LNCaP clone FGC (cell line): ENCODE measurements around the gene CA6.
"Not testable (repeated sequence)": the region's sequence is repeated elsewhere in the genome, so short reads cannot be mapped to it uniquely, and the experiment has no call there.

Experiments
- DNase-seq: peaks from one replicate; pipeline ENCODE4 v3.0.0-alpha.2; 2011; ENCODE audit warnings: low read depth
- H3K4me3 ChIP-seq: 2 replicates; pipeline ENCODE4 v1.5.1; 2011; ENCODE audit warnings: mild to moderate bottlenecking, low read depth, low read length, control low read depth
- CTCF ChIP-seq: IDR thresholded peaks from 2 replicates; pipeline ENCODE4 v1.5.1; 2012; ENCODE audit warnings: mild to moderate bottlenecking; ENCODE audit not compliant: control insufficient read depth, insufficient read depth; ENCODE audit errors: extremely low read depth

Gene CA6

DNA sequence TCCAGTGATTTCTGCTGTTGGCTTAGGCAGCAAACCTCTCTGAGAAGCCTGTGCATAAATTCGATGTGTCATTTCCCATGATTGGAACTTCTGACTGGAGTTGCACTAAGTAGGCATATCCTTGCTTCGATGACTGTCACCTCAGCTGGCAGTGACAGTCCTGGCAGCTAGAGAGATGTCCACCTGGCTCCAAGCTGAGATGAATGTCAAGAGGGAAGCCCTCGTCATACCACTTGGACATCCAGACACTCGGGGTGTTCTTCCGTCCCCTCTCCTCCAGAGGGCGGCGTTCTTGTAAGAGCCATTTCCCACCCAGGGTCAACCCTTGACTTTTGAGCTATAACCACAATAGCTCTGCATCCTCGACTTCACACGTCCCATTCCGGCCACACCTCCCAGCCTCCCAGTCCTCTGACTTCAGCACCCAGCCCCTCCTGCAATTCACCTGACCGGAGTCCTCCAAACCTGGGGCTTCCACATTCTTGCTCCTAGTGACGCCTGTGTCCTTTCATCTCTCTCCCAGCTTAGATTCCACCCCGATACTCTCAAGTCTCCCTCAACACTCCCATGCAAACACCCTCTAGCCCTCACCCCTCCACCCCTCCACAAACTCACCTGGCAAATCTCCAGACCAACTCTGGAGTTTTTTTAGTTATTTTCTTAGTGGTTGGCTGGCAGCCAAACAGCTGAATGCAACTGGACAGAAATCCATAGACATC lies 17.3 kb downstream of the CA6 start:
- no peak for DNase-seq
- peak; percentile 44 for TF ChIP-seq CTCF
- H3K4me3 ChIP-seq, result no peak overlapping the region

- no peak overlapping the region for H3K4me3 ChIP-seq
- no peak for TF ChIP-seq CTCF
- no peak for DNase-seq
Measured at GRCh38 chr1:8963963-8964362, 18.3 kb downstream of the CA6 start.

- no peak for DNase-seq
- no peak for TF ChIP-seq CTCF
- no peak overlapping the region for H3K4me3 ChIP-seq
Measured at GRCh38 chr1:8965121-8965820, 19.6 kb downstream of the CA6 start.

GRCh38 chr1:8966606-8967005 lies 20.9 kb downstream of the CA6 start:
- no peak for DNase-seq
- no peak overlapping the region for H3K4me3 ChIP-seq
- TF ChIP-seq CTCF, result no peak

GRCh38 chr1:8968902-8969301 lies 23.2 kb downstream of the CA6 start:
- DNase-seq, H3K4me3 ChIP-seq: not testable (repeated sequence)

- no peak for TF ChIP-seq CTCF
- no peak for DNase-seq
- H3K4me3 ChIP-seq, result no peak overlapping the region
Measured at GRCh38 chr1:8969937-8970336, 24.3 kb downstream of the CA6 start.

DNA sequence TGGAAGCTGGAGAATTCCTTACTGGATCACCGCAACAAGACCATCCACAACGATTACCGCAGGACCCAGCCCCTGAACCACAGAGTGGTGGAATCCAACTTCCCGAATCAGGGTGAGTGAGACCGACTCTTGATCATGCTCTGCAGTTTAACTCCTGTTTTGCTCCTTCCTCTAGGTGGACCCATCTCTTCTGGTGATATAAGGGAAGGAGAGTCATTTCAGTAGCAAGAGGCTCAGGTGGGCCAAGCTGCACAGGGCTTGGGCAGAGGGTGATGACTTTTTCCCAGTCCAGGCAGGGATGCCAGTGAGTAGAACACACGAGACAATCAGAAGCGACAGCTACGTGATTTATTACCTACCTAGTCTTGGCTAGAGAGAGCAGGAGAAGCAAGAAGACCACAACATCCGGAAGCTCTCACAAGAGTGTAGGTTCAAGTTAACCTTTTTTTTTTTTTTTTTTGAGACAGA lies 25.2 kb downstream of the CA6 start:
- H3K4me3 ChIP-seq, result no peak overlapping the region
- no peak for TF ChIP-seq CTCF
- DNase-seq, result no peak
